Body of pancreas (tissue), 4 donors: ENCODE data around the gene GPR158. TPM values are rescaled to one million over a fixed set of nuclear protein-coding genes. Genes with fewer than 3 reads are reported as not detected.

Experiments used
- ATAC-seq: fragments of 150-250 bp; one replicate; pipeline ENCODE4 v1.9.1; 2016
- DNase-seq, 4 donors: peaks; one replicate each; pipeline ENCODE4 v3.0.0-alpha.2; 2019
- H3K27ac ChIP-seq, 4 donors: fragments of 200-600 bp; sonication (generic); 1 replicate in 3 of 4; 2 replicates in 1 of 4; pipeline versions ENCODE4 v1.5.1 to v1.6.1; 2016 to 2019; ENCODE audit warnings: mild to moderate bottlenecking in 1 of 4, mixed read lengths in 1 of 4, moderate library complexity in 1 of 4
- H3K27me3 ChIP-seq, 2 donors: fragments of 200-600 bp; sonication (generic); one replicate each; pipeline ENCODE4 v1.6.0; 2016; ENCODE audit warnings: mild to moderate bottlenecking in 1 of 2
- H3K36me3 ChIP-seq, 2 donors: fragments of 200-600 bp; sonication (generic); replicated peaks in 1 of 2; 2 replicates each; pipeline ENCODE4 v1.5.1; 2016; ENCODE audit warnings: low read depth in 2 of 2; ENCODE audit not compliant: insufficient read depth in 1 of 2
- H3K4me1 ChIP-seq: fragments of 200-600 bp; sonication (generic); one replicate; pipeline ENCODE4 v1.6.0; 2016
- H3K4me3 ChIP-seq, 2 donors: fragments of 200-600 bp; sonication (generic); 1 replicate in 1 of 2; 2 replicates in 1 of 2; pipeline ENCODE4 v1.5.1; 2016 to 2019
- H3K9me3 ChIP-seq, 3 donors: fragments of 200-600 bp; sonication (generic); 1 replicate in 2 of 3; 2 replicates in 1 of 3; pipeline ENCODE4 v1.5.1; 2016
- CTCF ChIP-seq, 7 experiments: fragments of 450-650 bp in 4 of 7; fragments of 200-600 bp in 3 of 7; sonication (generic) in 3 of 7; IDR thresholded peaks; one replicate each; pipeline ENCODE4 v1.5.1; 2016 to 2019; ENCODE audit warnings: antibody characterized with exemption in 7 of 7
- POLR2A ChIP-seq, 3 donors: fragments of 450-650 bp; IDR thresholded peaks; one replicate each; pipeline ENCODE4 v1.6.1; 2016; ENCODE audit warnings: antibody characterized with exemption in 3 of 3, mild to moderate bottlenecking in 2 of 3
- WGBS, 2 donors: methylation state at CpG; one replicate each; pipeline ENCODE4 v1.1.5; 2017; 5-methylcytosine and 5-hydroxymethylcytosine counted together
- intact Hi-C: fragments of 100-400 bp; cut with DNase I; formaldehyde crosslinking; loops from one replicate; pipeline ENCODE4 v1.15.1; 2023
- total RNA-seq, 2 donors: library from RNA; depleted of rRNA; stranded (reverse); fragments of >200 nt; gene quantifications; one replicate each; pipeline ENCODE4 v1.1.0, GENCODE V29; 2016

Gene GPR158
- total RNA-seq, 2 donors from 2014 or later, result 0.52 TPM; not detected in 1

GRCh38 chr10:25492040-25492439, 317.2 kb downstream of the GPR158 start:
- 85 to 97% methylated on average over 1 of the region's 1 CpG for WGBS, 2 donors
- H3K36me3 ChIP-seq, result no peaks in the 10 kb centered on the region
- ATAC-seq, result no peak
- no peak overlapping the region for H3K4me3 ChIP-seq
- DNase-seq, result no peak
- no peak for TF ChIP-seq CTCF (IDR thresholded peaks at IDR 0.05)
- TF ChIP-seq POLR2A (IDR thresholded peaks at IDR 0.05), result no peak
- H3K4me1 ChIP-seq, result no peaks in the 10 kb centered on the region
- intact Hi-C loops, result no loop called here
- H3K27ac ChIP-seq, result no peak overlapping the region
- no peaks in the 10 kb centered on the region for H3K27me3 ChIP-seq
- H3K9me3 ChIP-seq, result no peaks in the 10 kb centered on the region

- ATAC-seq (no peak), DNase-seq (no peak)
- Histone ChIP-seq H3K9me3 (no peaks in the 10 kb centered on the region), H3K4me1 (no peaks in the 10 kb centered on the region), H3K4me3 (no peak overlapping the region), H3K36me3 (no peaks in the 10 kb centered on the region), H3K27me3 (no peaks in the 10 kb centered on the region), H3K27ac (no peak overlapping the region)
- intact Hi-C loops, result no loop called here
- TF ChIP-seq POLR2A (IDR thresholded peaks at IDR 0.05), result no peak
- no peak for TF ChIP-seq CTCF (IDR thresholded peaks at IDR 0.05)
Observed at GRCh38 chr10:25492680-25493079, 317.9 kb downstream of the GPR158 start.

- TF ChIP-seq POLR2A (IDR thresholded peaks at IDR 0.05) (no peak), CTCF (IDR thresholded peaks at IDR 0.05) (no peak)
- ATAC-seq, result no peak
- DNase-seq, result no peak
Observed at GRCh38 chr10:25493122-25493893, 318.5 kb downstream of the GPR158 start.

GRCh38 chr10:25497246-25497645, 322.4 kb downstream of the GPR158 start:
- DNase-seq (no peak), ATAC-seq (no peak)
- Histone ChIP-seq H3K36me3 (no peaks in the 10 kb centered on the region), H3K4me1 (no peaks in the 10 kb centered on the region), H3K27ac (no peak overlapping the region), H3K4me3 (no peak overlapping the region), H3K9me3 (no peaks in the 10 kb centered on the region), H3K27me3 (no peaks in the 10 kb centered on the region)
- intact Hi-C loops, result no loop called here
- no peak for TF ChIP-seq POLR2A (IDR thresholded peaks at IDR 0.05)
- TF ChIP-seq CTCF (IDR thresholded peaks at IDR 0.05), result no peak
- WGBS, 2 donors, result 66 to 69% methylated on average over 3 of the region's 3 CpGs

More at GRCh38 chr10:25493122-25493893, 318.5 kb downstream of the GPR158 start:
- H3K4me3 ChIP-seq, result no peak overlapping the region
- intact Hi-C loops, result no loop called here
- H3K27me3 ChIP-seq, result no peaks in the 10 kb centered on the region
- H3K27ac ChIP-seq, result no peak overlapping the region
- 30 to 38% methylated on average over 4 of the region's 4 CpGs for WGBS, 2 donors
- no peaks in the 10 kb centered on the region for H3K9me3 ChIP-seq
- H3K36me3 ChIP-seq, result no peaks in the 10 kb centered on the region
- no peaks in the 10 kb centered on the region for H3K4me1 ChIP-seq

GRCh38 chr10:25498645-25499044, 323.8 kb downstream of the GPR158 start:
- ATAC-seq (no peak), DNase-seq (no peak)
- no peaks in the 10 kb centered on the region for H3K4me1 ChIP-seq
- intact Hi-C loops, result no loop called here
- 71 to 76% methylated on average over 5 of the region's 5 CpGs for WGBS, 2 donors
- H3K4me3 ChIP-seq, result no peak overlapping the region
- no peak overlapping the region for H3K27ac ChIP-seq
- no peaks in the 10 kb centered on the region for H3K27me3 ChIP-seq
- TF ChIP-seq POLR2A (IDR thresholded peaks at IDR 0.05) (no peak), CTCF (IDR thresholded peaks at IDR 0.05) (no peak)
- H3K9me3 ChIP-seq, result no peaks in the 10 kb centered on the region
- no peaks in the 10 kb centered on the region for H3K36me3 ChIP-seq
